T-helper 1 cell (primary cell): ENCODE measurements around the gene FRMPD3.
A peak's percentile ranks its signal among the peaks of the same experiment; 100 is the strongest.
"Not testable (repeated sequence)": the region's sequence is repeated elsewhere in the genome, so short reads cannot be mapped to it uniquely, and the experiment has no call there.

ENCODE experiments used
- DNase-seq, 5 donors: peaks; one replicate each; pipeline ENCODE4 v3.0.0-alpha.2; 2012 to 2020
- total RNA-seq, 4 donors: gene quantifications; one replicate each; lab custom pipeline; 2026; lab: John Stamatoyannopoulos, UW

Gene FRMPD3
- 0 to 1.5 (median 0.73) reads per million in 4 donors for total RNA-seq

GRCh38 chrX:107448998-107449835 lies at the start of gene FRMPD3:
Gene FRMPD3, plus strand, starts transcription at chrX:107449652. Its CDS starts 76,937 bp downstream, at chrX:107526589.
- no peak for DNase-seq

DNA sequence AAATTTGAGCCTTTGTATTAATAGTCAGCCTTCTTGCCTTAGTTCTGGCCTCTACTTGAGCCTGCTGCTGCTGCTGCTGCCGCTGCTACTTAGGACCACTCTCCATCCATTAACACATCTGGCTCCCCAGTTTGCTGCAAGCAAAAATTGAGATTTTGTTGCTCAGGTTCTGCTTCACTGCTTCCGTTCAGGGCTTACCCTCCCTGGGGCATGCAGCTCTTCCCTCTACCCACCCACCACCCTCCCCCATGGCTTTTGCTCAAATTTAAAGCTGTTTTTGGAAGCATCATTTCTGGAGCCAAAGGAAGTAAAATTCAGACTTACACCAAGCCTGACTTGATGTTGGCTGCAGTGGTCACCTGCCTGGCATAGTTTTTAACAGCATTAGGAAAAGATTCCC lies 28.9 kb upstream of the FRMPD3 start:
- no peak for DNase-seq

DNA sequence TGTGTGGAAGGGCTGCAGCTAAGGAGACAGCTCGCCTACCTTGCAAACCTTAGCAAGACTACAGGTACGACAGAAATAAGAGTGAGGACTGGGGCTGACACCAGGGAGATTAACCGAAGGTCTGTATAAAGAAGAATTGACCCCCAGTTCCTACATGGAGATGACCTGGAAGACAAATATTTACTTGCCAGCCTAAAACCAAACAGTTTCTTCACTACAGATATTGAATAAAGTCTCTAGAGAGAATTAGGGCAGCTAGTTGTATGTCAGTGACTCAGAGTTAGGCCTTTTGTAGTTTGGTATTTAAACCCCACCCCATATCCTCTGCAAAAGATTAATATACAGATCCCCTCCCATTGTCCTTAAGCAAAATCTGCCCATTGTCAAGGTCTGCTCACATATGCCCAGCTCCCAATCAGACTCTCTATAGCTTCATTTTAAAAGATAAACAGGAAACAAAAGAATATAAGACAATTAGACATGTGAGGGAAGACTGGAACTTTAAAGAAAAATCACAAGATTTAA lies 28.1 kb upstream of the FRMPD3 start:
- no peak for DNase-seq

DNA sequence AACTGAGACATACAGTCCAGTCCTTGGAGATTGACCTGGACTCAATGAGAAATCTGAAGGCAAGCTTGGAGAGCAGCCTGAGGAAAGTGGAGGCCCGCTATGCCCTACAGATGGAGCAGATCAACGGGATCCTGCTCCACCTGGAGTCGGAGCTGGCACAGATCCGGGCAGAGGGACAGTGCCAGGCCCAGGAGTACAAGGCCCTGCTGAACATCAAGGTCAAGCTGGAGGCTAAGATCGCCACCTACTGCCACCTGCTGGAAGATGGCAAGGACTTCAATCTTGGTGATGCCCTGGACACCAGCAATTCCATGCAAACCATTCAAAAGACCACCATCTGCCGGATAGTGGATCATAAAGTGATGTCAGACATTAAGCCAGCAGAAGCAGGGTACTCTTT lies 20.4 kb upstream of the FRMPD3 start:
- peak in 1 of 5 donors; percentile 11 for DNase-seq

DNA sequence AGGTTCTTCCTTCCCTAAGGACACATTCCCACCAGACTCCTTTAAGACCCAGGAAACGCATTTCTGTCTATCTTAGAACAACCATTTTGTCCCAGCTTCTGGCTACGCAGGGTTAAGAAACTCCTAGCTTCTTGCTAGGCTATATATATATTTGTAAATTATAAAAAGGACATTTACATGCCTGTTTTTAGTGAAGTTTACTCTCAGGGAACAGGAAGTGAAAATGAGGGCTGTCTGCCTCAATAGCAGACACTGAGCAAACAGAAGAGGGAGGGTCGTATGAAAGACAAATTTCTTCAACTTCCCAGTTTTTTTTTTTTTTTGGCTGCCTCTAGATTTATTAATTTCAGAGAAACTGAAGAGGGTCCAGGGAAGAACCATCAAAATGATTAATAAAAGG lies 9.3 kb upstream of the FRMPD3 start:
- no peak for DNase-seq

DNA sequence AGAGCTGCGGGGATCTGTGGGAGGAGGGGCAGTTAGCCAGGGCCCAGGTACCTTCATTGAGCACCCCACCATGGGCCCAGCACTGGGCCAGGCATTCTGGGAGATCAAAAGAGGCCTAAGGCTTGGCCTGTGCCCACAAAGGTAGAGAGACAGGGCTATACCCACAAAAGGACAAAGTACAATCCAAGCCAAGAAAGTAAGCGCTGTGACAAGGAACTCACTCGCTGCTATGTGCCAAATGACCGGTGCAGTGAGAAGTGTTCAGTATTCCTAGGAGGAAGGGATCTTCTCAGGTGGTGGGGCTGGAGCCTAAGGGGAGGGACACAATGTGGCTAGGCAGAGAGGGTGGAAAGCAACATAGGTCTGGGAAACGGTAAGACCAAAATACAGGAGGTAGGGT lies 8.8 kb upstream of the FRMPD3 start:
- no peak for DNase-seq

DNA sequence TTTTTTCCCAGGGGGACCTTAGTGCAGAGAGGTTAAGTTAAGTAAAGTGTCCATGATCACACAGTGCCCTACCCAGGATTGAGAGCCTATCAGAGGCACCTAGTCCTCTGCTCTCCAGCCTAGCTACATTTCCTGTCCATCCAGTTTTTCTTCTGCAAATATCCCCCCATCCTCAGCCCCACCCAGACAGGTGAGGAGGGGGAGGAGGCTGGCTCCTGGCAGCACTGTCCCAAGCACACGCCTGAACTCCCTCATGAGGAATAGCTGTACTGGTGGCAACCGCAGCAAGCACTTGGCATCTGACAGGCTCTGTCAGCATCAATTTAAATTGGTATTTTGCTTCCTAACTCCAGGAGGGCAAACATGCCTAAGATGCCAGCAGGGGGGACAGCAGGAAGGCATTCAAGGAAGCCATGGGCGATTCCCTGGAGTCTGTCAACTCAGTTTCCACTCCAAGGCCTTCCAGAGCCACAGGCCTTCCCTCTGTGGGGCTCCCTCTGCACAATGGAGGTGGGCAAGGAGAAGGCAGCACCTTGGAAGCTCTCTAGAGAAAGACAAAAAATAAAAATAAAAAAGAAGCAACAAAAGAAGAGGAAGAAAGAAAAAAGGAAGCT lies 6.4 kb upstream of the FRMPD3 start:
- DNase-seq, result no peak

DNA sequence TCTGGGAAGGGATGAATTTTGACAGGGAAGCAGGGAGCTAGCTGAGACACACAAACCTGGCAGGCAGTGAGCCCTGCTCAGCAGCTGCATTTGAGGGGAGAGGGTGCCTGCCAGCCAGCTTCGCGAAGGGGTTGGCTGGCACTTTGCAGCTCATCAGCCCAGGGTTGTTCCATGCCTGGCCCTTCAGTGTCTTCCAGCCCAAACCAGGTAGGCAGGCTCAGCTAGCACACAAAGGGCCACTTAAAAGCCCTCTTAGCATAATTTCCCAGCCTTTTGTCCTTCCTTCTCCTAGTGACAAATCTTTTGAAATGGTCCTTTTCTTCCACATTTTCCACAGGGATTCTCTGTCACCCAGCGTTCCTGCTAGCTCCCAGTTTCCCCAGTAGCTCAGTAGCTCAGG lies 4.3 kb upstream of the FRMPD3 start:
- no peak for DNase-seq

DNA sequence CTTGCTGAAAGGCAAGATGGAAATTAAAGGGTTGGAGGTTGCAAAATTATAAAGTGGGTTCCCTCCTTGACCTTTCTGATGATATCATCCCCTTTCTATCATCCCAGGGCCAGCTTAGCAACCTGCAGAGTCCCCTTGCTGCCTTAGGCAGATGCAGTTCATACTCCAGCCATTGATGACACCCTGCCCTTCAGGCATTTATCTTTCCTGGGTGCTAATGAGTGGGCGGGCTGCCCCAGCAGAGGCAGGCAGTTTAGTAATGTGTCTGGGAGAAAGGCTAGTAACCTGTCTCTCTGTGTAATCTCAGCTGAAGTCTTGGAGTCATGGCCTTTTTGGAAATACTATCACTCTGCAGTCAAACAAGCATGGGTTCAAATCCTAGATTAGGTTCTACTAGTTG lies 3.8 kb upstream of the FRMPD3 start:
- no peak for DNase-seq

DNA sequence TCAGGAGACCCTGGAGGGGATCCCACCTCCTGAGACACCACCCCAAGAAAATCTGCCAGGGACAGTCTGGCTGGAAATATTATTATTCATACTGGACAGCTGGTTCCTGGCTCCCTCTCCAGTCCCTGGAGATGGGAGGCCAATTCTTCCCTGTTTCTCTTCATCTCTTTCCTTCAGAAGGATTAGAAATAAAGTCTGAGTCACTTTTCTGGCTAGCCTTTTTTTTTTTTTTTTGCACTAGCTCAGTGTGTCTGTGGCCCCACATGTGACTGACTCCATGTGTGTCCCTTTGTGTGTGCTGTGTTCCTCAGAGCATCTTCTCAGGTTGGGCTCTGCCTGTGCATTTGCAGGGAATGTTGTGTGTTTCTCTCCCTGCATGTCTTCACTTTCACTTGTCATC lies 1.8 kb upstream of the FRMPD3 start:
- DNase-seq, result no peak

DNA sequence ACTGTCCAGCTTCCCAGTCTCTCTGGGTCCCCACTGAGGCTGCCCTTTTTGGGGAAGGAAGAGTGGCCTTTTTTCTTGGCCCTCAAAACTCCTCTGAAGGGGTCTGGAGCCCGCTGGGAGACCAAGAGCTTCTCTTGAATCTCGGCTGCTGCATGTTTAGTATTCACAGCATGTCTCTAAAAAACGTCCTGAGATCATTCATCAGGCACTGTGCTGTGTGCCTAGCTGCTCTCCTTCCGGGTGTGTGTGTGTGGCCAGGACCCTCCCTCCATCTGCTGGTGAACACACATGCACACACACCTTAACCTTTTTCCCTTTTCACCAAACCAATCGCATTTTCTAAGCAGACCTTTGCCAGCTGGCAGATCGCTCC lies 841 bp upstream of the FRMPD3 start:
- DNase-seq, result no peak

- peak in 1 of 5 donors; percentile 6 for DNase-seq
Measured at GRCh38 chrX:107450823-107451509, 1.5 kb downstream of the FRMPD3 start.

DNA sequence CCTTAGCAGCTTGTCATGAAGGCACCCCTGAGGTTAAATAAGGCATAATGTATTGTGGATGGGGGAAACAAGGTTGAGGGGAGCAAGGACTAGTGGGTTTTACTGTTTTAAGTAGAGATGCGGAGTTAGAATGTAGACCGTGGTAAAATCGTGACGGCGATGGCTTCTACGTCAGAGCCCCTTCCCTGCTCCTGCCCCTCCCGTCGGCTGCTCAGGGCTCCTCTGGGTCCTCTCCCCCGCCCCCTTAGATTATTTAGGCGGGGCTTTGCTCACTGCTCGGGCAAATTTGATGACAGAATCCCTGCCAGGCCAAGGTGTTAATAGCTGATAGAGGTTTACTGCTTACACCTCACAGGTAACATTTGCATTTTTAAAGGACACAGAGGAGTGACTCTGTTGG lies 2.3 kb downstream of the FRMPD3 start:
- DNase-seq, result no peak

- no peak for DNase-seq
Measured at GRCh38 chrX:107452581-107452980, 3.1 kb downstream of the FRMPD3 start.

GRCh38 chrX:107454302-107454701 lies 4.8 kb downstream of the FRMPD3 start:
- DNase-seq, result peak in 1 of 5 donors; percentile 33

DNA sequence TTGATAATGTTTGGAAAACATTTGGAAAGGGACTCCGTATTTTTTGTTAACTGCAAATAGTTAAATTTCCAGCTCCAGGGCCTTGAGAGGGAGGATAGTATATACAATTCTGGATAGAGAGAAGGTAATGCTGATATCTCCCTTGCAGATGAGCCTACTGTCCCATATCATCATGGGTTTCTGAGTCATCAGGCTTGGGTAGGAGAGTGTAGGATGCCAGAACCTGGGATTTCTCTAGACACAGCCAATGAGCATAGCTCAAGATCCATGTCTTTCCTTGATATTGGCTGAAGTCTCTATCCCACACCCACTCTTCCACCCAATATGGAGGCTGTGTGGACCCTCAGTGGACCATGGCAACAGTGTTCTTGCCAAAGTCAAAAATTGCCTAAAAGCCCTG lies 7.8 kb downstream of the FRMPD3 start:
- DNase-seq, result no peak

DNA sequence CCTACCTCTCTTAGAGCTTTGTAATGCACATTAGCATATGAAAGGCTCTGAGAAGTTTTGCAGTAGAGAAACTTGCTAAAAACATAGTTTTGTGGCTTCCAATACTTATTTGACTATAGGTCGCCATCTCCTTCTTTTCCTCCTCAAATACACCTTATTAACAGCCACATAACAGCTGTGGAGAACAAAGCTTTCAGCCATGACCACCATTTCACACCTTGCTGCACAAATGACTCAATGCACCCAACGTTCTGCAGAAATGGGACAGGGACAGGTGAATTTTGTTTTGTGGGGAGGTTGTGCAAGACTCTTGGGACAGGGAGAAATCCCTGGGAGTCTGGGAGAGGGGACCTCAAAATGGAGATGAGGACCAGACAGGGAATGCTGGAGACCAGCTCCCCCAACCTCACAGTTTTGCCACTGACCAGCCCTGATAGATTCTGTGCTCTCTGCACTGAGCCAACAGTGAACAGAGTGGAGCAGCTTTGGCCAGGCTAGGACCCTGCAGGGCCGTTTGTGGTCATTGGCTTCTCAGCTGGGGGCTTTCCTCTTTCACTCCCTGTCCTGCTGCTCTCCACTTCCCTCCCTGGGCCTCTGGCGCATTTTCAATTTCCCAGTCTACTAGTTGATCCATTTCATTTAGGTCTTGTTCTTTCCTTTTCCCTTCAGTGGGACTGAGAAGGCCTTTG lies 16.6 kb downstream of the FRMPD3 start:
- DNase-seq, result no peak

DNA sequence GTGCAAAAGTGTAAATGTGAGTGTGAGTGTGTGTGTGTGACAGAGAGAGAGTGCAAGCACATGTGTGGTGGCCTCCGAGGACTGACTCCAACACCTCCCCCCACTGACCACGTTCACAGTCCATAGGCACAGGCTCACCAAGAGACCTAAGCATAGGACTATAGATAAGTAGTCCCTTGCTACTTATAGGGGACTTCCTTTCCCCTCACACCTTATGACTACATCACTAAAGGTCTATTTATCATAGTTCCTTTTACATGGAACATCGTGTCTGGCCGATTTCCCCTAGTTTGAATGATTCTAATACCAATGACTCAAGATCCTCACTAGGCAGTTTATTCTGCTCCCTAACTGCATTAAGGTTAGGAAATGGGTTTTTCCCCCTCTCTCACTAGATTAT lies 17.8 kb downstream of the FRMPD3 start:
- DNase-seq, result no peak

GRCh38 chrX:107470198-107470597 lies 20.7 kb downstream of the FRMPD3 start:
- no peak for DNase-seq

DNA sequence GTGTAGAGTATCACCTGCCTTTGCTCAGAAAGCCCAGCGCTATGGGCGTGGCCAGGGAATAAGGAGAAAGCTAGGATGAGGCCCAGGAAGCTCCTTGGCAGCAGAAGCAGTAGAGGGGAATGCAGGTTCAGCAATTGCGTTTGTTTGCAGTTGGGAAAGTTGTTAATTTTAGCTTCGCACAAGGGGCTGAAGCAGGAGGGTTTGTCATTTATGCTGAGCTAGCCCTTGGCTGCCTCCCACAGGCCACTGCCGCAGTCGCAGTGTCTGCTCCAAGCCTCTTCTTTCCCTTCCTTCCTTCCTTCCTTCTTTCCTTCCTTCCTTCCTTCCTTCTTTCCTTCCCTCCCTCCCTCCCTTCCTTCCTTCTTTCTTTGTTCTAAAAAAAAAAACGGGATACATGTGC lies 21.5 kb downstream of the FRMPD3 start:
- no peak for DNase-seq

DNA sequence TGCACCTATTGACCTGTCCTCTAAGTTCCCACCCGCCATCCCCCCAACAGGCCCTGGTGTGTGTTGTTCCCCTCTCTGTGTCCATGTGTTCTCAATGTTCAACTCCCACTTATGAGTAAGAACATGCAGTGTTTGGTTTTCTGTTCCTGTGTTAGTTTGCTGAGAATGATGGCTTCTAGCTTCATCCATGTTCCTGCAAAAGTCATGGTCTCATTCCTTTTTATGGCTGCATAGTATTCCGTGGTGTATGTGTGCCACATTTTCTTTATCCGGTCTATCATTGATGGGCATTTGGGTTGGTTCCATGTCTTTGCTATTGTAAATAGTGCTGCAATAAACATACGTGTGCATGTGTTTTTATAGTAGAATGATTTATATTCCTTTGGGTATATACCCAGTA lies 22.0 kb downstream of the FRMPD3 start:
- not testable (repeated sequence) for DNase-seq

DNA sequence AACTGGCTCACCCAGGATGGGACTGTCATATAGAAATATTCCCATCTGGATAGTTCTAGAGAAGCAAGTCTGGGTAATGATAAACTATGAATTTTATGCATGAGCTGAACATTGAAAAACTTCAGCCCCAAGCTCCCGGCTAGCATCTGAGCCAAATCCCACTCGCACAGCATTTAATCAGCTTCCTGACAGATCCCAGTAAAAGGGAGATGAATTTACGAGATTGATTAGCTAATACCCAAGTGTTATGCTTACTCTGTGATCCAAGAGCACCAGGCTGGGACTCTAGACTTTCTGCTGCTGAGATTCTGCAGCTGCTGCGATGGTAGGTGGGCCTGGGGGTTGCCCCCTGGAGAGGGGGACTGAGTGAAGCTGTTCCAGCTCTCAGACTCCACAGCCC lies 28.0 kb downstream of the FRMPD3 start:
- DNase-seq, result no peak

DNA sequence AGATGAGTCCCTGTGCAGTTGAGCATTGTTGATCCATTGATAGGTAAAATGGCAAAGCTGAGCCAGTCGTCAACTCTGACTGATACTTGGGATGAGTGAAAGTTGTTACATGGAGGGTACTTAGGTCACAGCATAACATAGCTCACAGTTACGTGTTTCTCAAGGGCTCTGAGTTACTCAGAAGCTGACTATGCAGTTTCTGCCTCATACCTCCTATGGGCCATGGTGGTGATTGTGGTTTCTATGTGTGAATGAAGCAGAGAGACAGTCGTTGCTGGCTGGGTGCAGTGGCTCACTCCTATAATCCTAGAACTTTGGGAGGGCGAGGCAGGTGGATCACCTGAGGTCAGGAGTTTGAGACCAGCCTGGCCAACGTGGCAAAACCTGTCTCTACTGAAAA lies 30.8 kb downstream of the FRMPD3 start:
- no peak for DNase-seq
